GM20431 (cell line): ENCODE data around the gene FMN1.

Source experiments
- in situ Hi-C: fragments of 300-500 bp; cut with MseI, MboI; formaldehyde crosslinking; loops from one replicate; pipeline ENCODE4 v1.15.0; 2020; ENCODE audit warnings: low sequenced_read_pairs; ENCODE audit not compliant: unreplicated experiment

The FMN1 gene

GRCh38 chr15:33201491-33202231, 7.1 kb upstream of the FMN1 start:
- in situ Hi-C loops, result no loop called here

DNA sequence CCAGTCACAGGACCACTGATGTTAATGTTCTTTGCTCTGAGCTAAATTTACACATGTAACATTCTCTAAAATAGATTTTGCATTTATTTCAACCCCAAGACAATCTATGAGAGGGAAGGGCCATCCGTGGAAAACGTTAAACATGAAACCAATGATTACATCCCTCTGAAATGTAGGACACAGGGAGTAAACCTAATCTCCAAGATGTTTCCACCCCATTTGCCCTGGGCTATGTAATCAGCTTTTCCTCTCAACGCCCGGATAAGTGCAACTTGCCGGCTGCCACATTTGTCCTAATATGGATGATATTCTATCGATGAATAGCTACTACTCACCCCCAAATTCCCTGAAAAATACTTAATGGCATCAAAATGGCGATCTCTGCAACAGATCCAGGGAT, 6.4 kb upstream of the FMN1 start:
- in situ Hi-C loops, result no loop called here

- in situ Hi-C loops, result no loop called here
These were observed 5.9 kb upstream of the FMN1 start for GRCh38 chr15:33200444-33200843.

DNA sequence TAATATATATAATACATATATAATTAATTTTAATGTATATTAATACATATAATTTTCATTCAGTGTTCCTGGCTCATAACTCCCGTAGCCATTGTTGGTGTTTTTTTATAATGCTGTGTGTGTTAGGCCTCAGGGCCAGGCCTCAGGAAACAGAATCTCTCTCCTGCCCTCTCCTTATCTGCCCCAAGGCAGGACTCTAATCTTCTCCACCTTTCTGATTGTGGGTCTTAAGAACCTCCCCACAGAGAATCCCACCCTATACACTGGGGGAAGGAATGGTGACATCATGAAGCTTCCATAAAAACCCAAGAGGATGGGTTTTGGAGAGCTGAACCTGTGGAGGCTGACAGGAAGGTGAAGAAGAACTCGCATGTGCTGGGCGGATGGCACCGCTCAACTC, 4.0 kb upstream of the FMN1 start:
- in situ Hi-C loops, result no loop called here

DNA sequence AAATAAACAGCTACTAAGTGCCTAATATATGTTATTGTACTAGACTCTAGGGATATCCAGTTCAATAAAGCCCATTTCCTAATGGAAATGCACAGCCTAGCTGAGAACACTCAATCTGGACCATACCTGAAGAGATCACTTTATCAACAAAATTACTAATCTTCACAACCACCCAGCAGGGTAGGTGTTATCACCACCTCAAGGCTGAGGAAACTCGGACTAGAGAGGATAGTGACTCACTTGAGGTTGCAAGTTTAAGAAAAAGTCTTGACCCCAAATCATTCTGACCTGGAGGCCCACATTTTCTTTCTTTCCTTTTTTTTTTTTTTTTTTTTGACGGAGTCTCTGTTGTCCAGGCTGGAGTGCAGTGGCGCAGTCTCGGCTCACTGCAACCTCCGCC, 3.1 kb upstream of the FMN1 start:
- in situ Hi-C loops, result no loop called here

DNA sequence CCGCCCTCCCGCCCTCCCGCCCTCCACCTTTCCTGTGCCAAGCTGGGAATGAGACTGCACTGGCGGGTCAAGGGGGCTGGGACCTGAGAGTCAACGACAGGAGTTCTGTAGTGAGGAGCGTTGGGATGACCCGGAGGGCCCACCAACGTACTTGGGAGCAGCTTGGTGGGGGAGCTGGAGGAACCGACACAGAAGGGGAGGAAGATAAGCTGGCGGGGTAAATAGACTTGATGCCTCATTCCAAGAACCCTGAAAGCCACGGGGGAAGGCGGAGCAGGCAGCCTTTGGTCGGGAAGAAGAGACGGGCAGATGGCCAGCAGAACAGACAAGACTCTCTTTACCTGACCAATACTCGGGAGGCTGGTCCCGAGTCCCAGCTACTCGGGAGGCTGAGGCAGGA, 277 bp downstream of the FMN1 start:
- in situ Hi-C loops, result no loop called here

- in situ Hi-C loops, result no loop called here
These were observed 2.9 kb downstream of the FMN1 start for GRCh38 chr15:33191591-33191990.

DNA sequence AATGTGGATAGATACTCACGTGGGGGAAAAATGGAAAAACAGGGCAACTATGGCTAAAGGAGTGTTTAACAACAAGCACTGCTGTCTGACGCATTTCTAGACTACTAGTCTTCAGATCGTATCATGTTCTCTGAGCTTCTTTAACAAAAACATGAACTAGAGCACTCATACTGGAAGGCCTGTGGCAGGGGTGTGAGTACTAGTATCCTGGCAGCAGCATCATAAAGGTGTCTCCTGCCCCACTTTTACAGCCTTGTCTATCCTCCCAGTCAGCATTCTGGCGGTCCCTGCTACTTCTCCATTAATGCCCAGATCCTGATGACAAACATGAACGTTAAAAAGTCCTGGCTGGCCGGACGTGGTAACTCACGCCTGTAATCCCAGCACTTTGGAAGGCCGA, 4.0 kb downstream of the FMN1 start:
- in situ Hi-C loops, result no loop called here

GRCh38 chr15:33188641-33189257, 5.8 kb downstream of the FMN1 start:
- in situ Hi-C loops, result no loop called here

DNA sequence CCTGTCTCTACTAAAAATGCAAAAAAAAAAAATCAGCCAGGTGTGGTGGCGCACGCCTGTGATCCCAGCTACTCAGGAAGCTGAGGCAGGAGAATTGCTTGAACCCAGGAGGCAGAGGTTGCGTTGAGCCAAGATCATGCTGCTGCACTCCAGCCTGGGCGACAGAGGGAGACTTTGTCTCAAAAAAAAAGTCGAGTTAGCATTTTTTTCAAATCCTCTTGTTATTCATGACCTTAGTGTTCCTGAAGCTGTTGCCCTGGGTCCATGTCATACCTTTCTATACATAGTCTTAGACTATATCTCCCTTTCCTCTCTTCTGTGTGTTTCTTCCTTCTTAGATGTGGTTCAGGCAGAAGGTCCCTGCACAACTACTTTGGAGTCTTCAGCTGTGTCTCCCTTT, 6.4 kb downstream of the FMN1 start:
- in situ Hi-C loops, result no loop called here

- in situ Hi-C loops, result no loop called here
These were observed 11.2 kb downstream of the FMN1 start for GRCh38 chr15:33183334-33183733.

DNA sequence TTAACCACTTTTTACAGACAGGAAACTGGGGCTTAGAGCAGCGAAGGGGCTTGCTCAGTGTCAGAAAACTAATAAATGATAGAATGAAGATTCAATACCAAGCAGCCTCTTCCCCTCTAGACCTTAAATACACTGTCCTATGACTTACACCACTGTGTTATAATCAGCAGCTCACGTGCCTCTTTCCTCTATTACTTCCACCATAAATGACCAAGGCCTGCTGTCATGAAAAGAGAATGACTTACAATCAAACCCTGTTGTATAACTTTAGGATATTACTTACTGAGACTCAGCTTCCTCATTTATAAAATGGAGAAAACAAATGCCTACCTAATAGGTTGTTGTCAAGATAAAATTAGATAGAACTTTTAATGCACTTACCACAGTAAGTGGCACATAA, 11.6 kb downstream of the FMN1 start:
- in situ Hi-C loops, result no loop called here

- in situ Hi-C loops, result no loop called here
These were observed 12.1 kb downstream of the FMN1 start for GRCh38 chr15:33182278-33182905.

GRCh38 chr15:33179874-33180273, 14.6 kb downstream of the FMN1 start:
- in situ Hi-C loops, result no loop called here

- in situ Hi-C loops, result no loop called here
These were observed 23.3 kb downstream of the FMN1 start for GRCh38 chr15:33171202-33171601.

DNA sequence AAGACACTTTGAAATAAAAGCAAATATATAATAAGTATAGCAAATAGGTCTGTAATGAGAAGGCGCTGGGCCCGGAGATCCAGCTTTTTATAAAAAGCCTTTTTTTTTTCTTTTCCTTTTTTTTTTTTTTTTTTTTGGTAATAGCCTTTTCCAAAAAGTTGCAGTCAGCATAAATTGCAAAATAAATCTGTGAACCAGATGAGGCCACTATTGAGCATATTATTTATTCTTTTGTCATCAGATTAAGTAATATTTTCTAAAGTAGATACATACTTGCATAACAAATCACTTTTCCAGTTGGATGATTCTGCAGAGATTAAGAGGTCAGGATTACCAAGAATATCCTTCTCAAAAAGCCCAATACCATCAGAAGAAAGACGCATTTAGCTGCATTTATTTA, 24.9 kb downstream of the FMN1 start:
- in situ Hi-C loops, result no loop called here

DNA sequence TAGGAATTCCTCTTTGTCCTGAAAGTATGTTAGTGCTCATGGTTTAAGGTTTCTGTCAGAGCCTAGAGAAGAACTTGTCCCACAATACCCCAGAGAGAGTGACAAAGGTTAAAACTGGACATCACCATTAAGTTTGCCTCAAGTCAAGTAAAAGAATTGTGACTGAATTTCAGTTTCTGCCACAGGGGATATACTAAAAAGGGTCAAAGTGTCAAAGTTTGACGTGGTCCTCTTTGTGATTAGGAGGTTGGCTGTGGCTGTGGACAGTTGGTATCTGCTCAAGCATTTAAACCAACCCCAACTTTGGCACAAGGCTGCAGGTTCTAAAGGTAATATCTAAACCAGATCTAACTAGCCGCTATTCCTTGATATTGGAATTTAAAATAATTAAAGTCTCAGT, 26.1 kb downstream of the FMN1 start:
- in situ Hi-C loops, result no loop called here

DNA sequence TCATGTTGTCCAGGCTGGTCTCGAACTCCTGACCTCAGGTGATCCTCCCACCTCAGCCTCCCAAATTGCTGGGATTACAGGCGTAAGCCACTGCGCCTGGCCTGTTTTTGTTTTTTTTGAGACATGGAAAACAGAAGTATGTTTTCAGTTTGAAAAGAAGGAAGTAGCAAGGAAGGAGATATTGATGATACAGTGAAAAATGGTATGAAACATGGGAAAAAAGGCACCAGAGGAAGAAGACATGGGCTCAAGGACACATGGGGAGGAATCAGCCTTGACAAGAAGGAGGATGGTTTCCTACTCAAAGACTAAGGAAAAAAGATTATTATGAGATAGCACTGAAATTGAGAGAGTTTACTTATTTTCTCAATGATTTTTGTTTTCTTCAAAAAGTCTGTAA, 30.7 kb downstream of the FMN1 start:
- in situ Hi-C loops, result no loop called here

DNA sequence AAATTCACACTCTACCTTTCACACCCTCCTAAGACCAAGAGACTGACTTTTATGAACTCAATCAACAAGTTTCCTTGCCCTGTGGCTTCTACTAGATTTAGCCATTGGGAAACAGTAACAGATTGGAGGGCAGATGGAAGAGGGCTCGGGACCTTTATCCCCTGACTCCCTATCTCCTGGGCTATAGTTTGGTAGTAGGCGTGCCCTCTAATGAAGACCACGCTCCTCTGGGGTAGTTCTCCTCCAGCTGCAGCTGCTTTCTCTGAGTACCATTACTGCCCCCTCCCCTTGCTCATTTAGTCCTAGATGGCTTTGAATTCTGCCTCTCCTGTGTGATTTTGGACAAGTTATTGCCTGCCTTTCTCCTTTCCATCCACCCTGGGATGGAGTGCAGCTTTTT, 33.3 kb downstream of the FMN1 start:
- in situ Hi-C loops, result no loop called here

GRCh38 chr15:33160581-33161165, 33.8 kb downstream of the FMN1 start:
- in situ Hi-C loops, result no loop called here

GRCh38 chr15:33159726-33160453, 34.6 kb downstream of the FMN1 start:
- in situ Hi-C loops, result no loop called here
